Measurements from ENCODE around the gene PRDM1.

The PRDM1 gene

GRCh38 chr6:106097411-106098231 lies 11.5 kb downstream of the PRDM1 start:
- peak; percentile 80 for DNase-seq (ENCODE audit: low spot score)

- DNase-seq (ENCODE audit: low spot score), result peak; percentile 57
Measured at GRCh38 chr6:106098383-106099234, 12.5 kb downstream of the PRDM1 start.

GRCh38 chr6:106099235-106099537 lies 13.1 kb downstream of the PRDM1 start:
- DNase-seq (ENCODE audit: low spot score), result no peak

- no peak for DNase-seq (ENCODE audit: low spot score)
Measured at GRCh38 chr6:106100755-106101154, 14.6 kb downstream of the PRDM1 start.

- DNase-seq (ENCODE audit: low spot score), result no peak
Measured at GRCh38 chr6:106101466-106101865, 15.3 kb downstream of the PRDM1 start.

GRCh38 chr6:106102034-106102433 lies 15.9 kb downstream of the PRDM1 start:
- DNase-seq (ENCODE audit: low spot score), result no peak

- no peak for DNase-seq (ENCODE audit: low spot score)
Measured at GRCh38 chr6:106102967-106103727, 17.0 kb downstream of the PRDM1 start.

GRCh38 chr6:106103728-106104109 lies 17.6 kb downstream of the PRDM1 start:
- DNase-seq (ENCODE audit: low spot score), result no peak

GRCh38 chr6:106104476-106104875 lies 18.3 kb downstream of the PRDM1 start:
- DNase-seq (ENCODE audit: low spot score), result no peak

- no peak for DNase-seq (ENCODE audit: low spot score)
Measured at GRCh38 chr6:106104941-106105340, 18.8 kb downstream of the PRDM1 start.

GRCh38 chr6:106105493-106105892 lies 19.4 kb downstream of the PRDM1 start:
- DNase-seq (ENCODE audit: low spot score), result no peak

GRCh38 chr6:106106276-106107042 lies 20.3 kb downstream of the PRDM1 start:
- no peak for DNase-seq (ENCODE audit: low spot score)

GRCh38 chr6:106107043-106107613 lies 21.0 kb downstream of the PRDM1 start:
- DNase-seq (ENCODE audit: low spot score), result no peak

- no peak for DNase-seq (ENCODE audit: low spot score)
Measured at GRCh38 chr6:106108129-106108528, 22.0 kb downstream of the PRDM1 start.

GRCh38 chr6:106109029-106109428 lies 22.9 kb downstream of the PRDM1 start:
- no peak for DNase-seq (ENCODE audit: low spot score)

GRCh38 chr6:106110164-106110826 lies 24.2 kb downstream of the PRDM1 start:
- no peak for DNase-seq (ENCODE audit: low spot score)

GRCh38 chr6:106112433-106112832 lies 26.3 kb downstream of the PRDM1 start:
- DNase-seq (ENCODE audit: low spot score), result no peak

- no peak for DNase-seq (ENCODE audit: low spot score)
Measured at GRCh38 chr6:106113256-106113959, 27.3 kb downstream of the PRDM1 start.

GRCh38 chr6:106114492-106114891 lies 28.4 kb downstream of the PRDM1 start:
- DNase-seq (ENCODE audit: low spot score), result no peak

- no peak for DNase-seq (ENCODE audit: low spot score)
Measured at GRCh38 chr6:106115286-106115685, 29.1 kb downstream of the PRDM1 start.
